RCC 7860 (cell line): ENCODE results near the gene AARS1.
"Not testable (repeated sequence)": the region's sequence is repeated elsewhere in the genome, so short reads cannot be mapped to it uniquely, and the experiment has no call there.

Experiments used
- DNase-seq: peaks from one replicate; pipeline ENCODE4 v3.0.0-alpha.2; 2015; ENCODE audit warnings: low spot score
- FAIRE-seq: peaks from 2 replicates; lab custom pipeline; 2012; peaks lifted over from hg19 to GRCh38; lab: Jason Lieb, UNC

AARS1 gene

GRCh38 chr16:70276392-70276791, 12.9 kb downstream of the AARS1 start:
- FAIRE-seq (no peak), DNase-seq (no peak)

GRCh38 chr16:70271696-70272095, 17.6 kb downstream of the AARS1 start:
- FAIRE-seq (no peak), DNase-seq (no peak)

GRCh38 chr16:70270176-70270575, 19.1 kb downstream of the AARS1 start:
- no peak for DNase-seq
- FAIRE-seq = no peak

GRCh38 chr16:70269471-70269870, 19.8 kb downstream of the AARS1 start:
- DNase-seq (no peak), FAIRE-seq (no peak)

- not testable (repeated sequence) for DNase-seq, FAIRE-seq
Observed at GRCh38 chr16:70267922-70268321, 21.4 kb downstream of the AARS1 start.

GRCh38 chr16:70267516-70267915, 21.8 kb downstream of the AARS1 start:
- FAIRE-seq (no peak), DNase-seq (peak; percentile 24)

- not testable (repeated sequence) for DNase-seq
Observed at GRCh38 chr16:70259903-70260302, 29.4 kb downstream of the AARS1 start.

GRCh38 chr16:70258946-70259345, 30.4 kb downstream of the AARS1 start:
- FAIRE-seq = no peak

More at GRCh38 chr16:70259903-70260302, 29.4 kb downstream of the AARS1 start:
- FAIRE-seq = not testable (repeated sequence)

GRCh38 chr16:70258065-70258464, 31.2 kb downstream of the AARS1 start:
- no peak for FAIRE-seq

More at GRCh38 chr16:70258946-70259345, 30.4 kb downstream of the AARS1 start:
- no peak for DNase-seq

GRCh38 chr16:70257391-70257790, 31.9 kb downstream of the AARS1 start:
- DNase-seq (no peak), FAIRE-seq (no peak)

More at GRCh38 chr16:70258065-70258464, 31.2 kb downstream of the AARS1 start:
- DNase-seq = no peak

GRCh38 chr16:70255574-70255973, 33.7 kb downstream of the AARS1 start:
- FAIRE-seq (no peak), DNase-seq (no peak)

- no peak for FAIRE-seq
- DNase-seq = no peak
Observed at GRCh38 chr16:70254965-70255286, 34.4 kb downstream of the AARS1 start.

- no peak for FAIRE-seq
- no peak for DNase-seq
Observed at GRCh38 chr16:70254180-70254964, 34.9 kb downstream of the AARS1 start.

GRCh38 chr16:70253291-70254106, 35.8 kb downstream of the AARS1 start:
- peak; percentile 14 for DNase-seq
- FAIRE-seq = no peak

GRCh38 chr16:70252355-70252988, 36.8 kb downstream of the AARS1 start:
- DNase-seq (no peak), FAIRE-seq (no peak)

- peak; percentile 90 for DNase-seq
- no peak for FAIRE-seq
Observed at GRCh38 chr16:70251629-70252354, 37.5 kb downstream of the AARS1 start, which contains the start of gene EXOSC6. Gene EXOSC6 (minus strand): TSS chr16:70251940. CDS start chr16:70251900, 40 bp downstream.

- DNase-seq (peak; percentile 11), FAIRE-seq (no peak)
Observed at GRCh38 chr16:70250748-70251628, 38.3 kb downstream of the AARS1 start.

GRCh38 chr16:70249697-70250096, 39.6 kb downstream of the AARS1 start:
- not testable (repeated sequence) for FAIRE-seq, DNase-seq

GRCh38 chr16:70238773-70239172, 50.5 kb downstream of the AARS1 start:
- DNase-seq, FAIRE-seq: not testable (repeated sequence)

- not testable (repeated sequence) for DNase-seq, FAIRE-seq
Observed at GRCh38 chr16:70231831-70232230, 57.5 kb downstream of the AARS1 start.
